Right atrium auricular region (tissue), 2 donors: ENCODE data around the gene SERINC3. TPM values are rescaled to one million over a fixed set of nuclear protein-coding genes. Genes with fewer than 3 reads are reported as not detected.

Experiments
- DNase-seq: peaks from one replicate; pipeline ENCODE4 v3.0.0-alpha.2; 2019; ENCODE audit warnings: low spot score
- H3K27ac ChIP-seq, 2 donors: fragments of 200-600 bp; sonication (generic); 1 replicate in 1 of 2; 2 replicates in 1 of 2; pipeline ENCODE4 v1.5.1; 2016 to 2019
- H3K27me3 ChIP-seq, 2 donors: fragments of 200-600 bp; sonication (generic); one replicate each; pipeline versions ENCODE4 v1.5.1 to v1.6.0; 2017 to 2019
- H3K36me3 ChIP-seq: fragments of 200-600 bp; sonication (generic); one replicate; pipeline ENCODE4 v1.5.1; 2016
- H3K4me1 ChIP-seq, 2 donors: fragments of 200-600 bp; sonication (generic); one replicate each; pipeline versions ENCODE4 v1.5.1 to v1.6.0; 2017 to 2019
- H3K4me3 ChIP-seq, 2 donors: fragments of 200-600 bp; sonication (generic); 1 replicate in 1 of 2; 2 replicates in 1 of 2; pipeline ENCODE4 v1.5.1; 2017 to 2019; ENCODE audit warnings: mild to moderate bottlenecking in 1 of 2, moderate library complexity in 1 of 2
- H3K9me3 ChIP-seq, 2 donors: fragments of 200-600 bp; sonication (generic); one replicate each; pipeline ENCODE4 v1.5.1; 2019
- CTCF ChIP-seq, 2 donors: fragments of 200-600 bp; sonication (generic); IDR thresholded peaks; one replicate each; pipeline ENCODE4 v1.5.1; 2019; ENCODE audit warnings: antibody characterized with exemption in 2 of 2
- total RNA-seq, 2 donors: library from RNA; depleted of rRNA; stranded (reverse); fragments of >200 nt; gene quantifications; one replicate each; pipeline ENCODE4 v1.1.0, GENCODE V29; 2016

SERINC3 gene
- 100 to 1,000 TPM in 1 of 2 donors, 10 to 100 TPM in 1; 85.7 to 112 TPM for total RNA-seq

- Histone ChIP-seq H3K9me3 (no peaks in the 10 kb centered on the region), H3K27ac (peak within 1 kb of the TSS; percentile 100), H3K36me3 (no peaks in the 10 kb centered on the region), H3K4me1 (peaks cover 0 to 46% of the 10 kb centered on the region in 2 donors), H3K27me3 (no peaks in the 10 kb centered on the region), H3K4me3 (peak within 1 kb of the TSS; percentile 93 to 96)
- no peak for TF ChIP-seq CTCF (IDR thresholded peaks at IDR 0.05)
- DNase-seq, result peak; percentile 97
These were observed at the start of gene SERINC3 for GRCh38 chr20:44521484-44522481. SERINC3 (minus strand) TSS chr20:44522070; CDS start chr20:44521951, 119 bp downstream.

GRCh38 chr20:44571362-44571988, 49.6 kb upstream of the SERINC3 start:
- no peak overlapping the region for H3K4me3 ChIP-seq
- no peaks in the 10 kb centered on the region for H3K36me3 ChIP-seq
- H3K9me3 ChIP-seq, result no peaks in the 10 kb centered on the region
- H3K27me3 ChIP-seq, result no peaks in the 10 kb centered on the region
- peak overlapping the region; percentile 84 to 94 for H3K27ac ChIP-seq
- H3K4me1 ChIP-seq, result peaks cover 0 to 55% of the 10 kb centered on the region in 2 donors
- DNase-seq, result no peak
- TF ChIP-seq CTCF (IDR thresholded peaks at IDR 0.05), result no peak

GRCh38 chr20:44570367-44570766, 48.5 kb upstream of the SERINC3 start:
- no peak for TF ChIP-seq CTCF (IDR thresholded peaks at IDR 0.05)
- Histone ChIP-seq H3K4me1 (peaks cover 0 to 44% of the 10 kb centered on the region in 2 donors), H3K36me3 (no peaks in the 10 kb centered on the region), H3K27ac (no peak overlapping the region), H3K4me3 (no peak overlapping the region), H3K9me3 (no peaks in the 10 kb centered on the region), H3K27me3 (no peaks in the 10 kb centered on the region)
- no peak for DNase-seq

- no peak for TF ChIP-seq CTCF (IDR thresholded peaks at IDR 0.05)
- Histone ChIP-seq H3K4me3 (no peak overlapping the region), H3K4me1 (peaks cover 0 to 18% of the 10 kb centered on the region in 2 donors), H3K9me3 (no peaks in the 10 kb centered on the region), H3K27me3 (no peaks in the 10 kb centered on the region), H3K27ac (no peak overlapping the region), H3K36me3 (no peaks in the 10 kb centered on the region)
- DNase-seq, result no peak
These were observed 44.9 kb upstream of the SERINC3 start for GRCh38 chr20:44566811-44567210.

GRCh38 chr20:44566018-44566417, 44.1 kb upstream of the SERINC3 start:
- Histone ChIP-seq H3K9me3 (no peaks in the 10 kb centered on the region), H3K4me1 (peaks cover 0 to 13% of the 10 kb centered on the region in 2 donors), H3K4me3 (no peak overlapping the region), H3K27ac (no peak overlapping the region), H3K36me3 (no peaks in the 10 kb centered on the region), H3K27me3 (no peaks in the 10 kb centered on the region)
- no peak for DNase-seq
- TF ChIP-seq CTCF (IDR thresholded peaks at IDR 0.05), result no peak
